Smooth muscle cell (in vitro differentiated cells): ENCODE results near the gene FBLN1. TPM values are rescaled to one million over a fixed set of nuclear protein-coding genes. Genes with fewer than 3 reads are reported as not detected.

Experiments
- DNase-seq: peaks from one replicate; lab custom pipeline; 2025; ENCODE audit not compliant: unreplicated experiment; lab: John Stamatoyannopoulos, UW
- H2AFZ ChIP-seq: fragments of 200-600 bp; sonication (generic); 2 replicates; pipeline ENCODE4 v1.6.0; 2016; ENCODE audit warnings: antibody characterized with exemption, low read depth, mild to moderate bottlenecking
- H3F3A ChIP-seq: fragments of 200-600 bp; sonication (generic); 2 replicates; pipeline ENCODE4 v1.6.0; 2017; ENCODE audit warnings: antibody characterized with exemption, low read depth
- H3K27ac ChIP-seq: fragments of 200-600 bp; sonication (generic); 2 replicates; pipeline ENCODE4 v1.5.1; 2016; ENCODE audit warnings: low read depth, mild to moderate bottlenecking
- H3K27me3 ChIP-seq: fragments of 200-600 bp; sonication (generic); 2 replicates; pipeline ENCODE4 v1.6.1; 2016; ENCODE audit warnings: low read depth, mild to moderate bottlenecking
- H3K36me3 ChIP-seq: fragments of 200-600 bp; sonication (generic); 2 replicates; pipeline ENCODE4 v1.5.1; 2016; ENCODE audit warnings: low read depth
- H3K4me1 ChIP-seq: fragments of 200-600 bp; sonication (generic); 2 replicates; pipeline ENCODE4 v1.5.1; 2016; ENCODE audit warnings: low read depth
- H3K4me2 ChIP-seq: fragments of 200-600 bp; sonication (generic); 2 replicates; pipeline ENCODE4 v1.6.0; 2016; ENCODE audit warnings: mild to moderate bottlenecking
- H3K4me3 ChIP-seq: fragments of 200-600 bp; sonication (generic); 2 replicates; pipeline ENCODE4 v1.5.1; 2016; ENCODE audit warnings: mild to moderate bottlenecking
- H3K79me2 ChIP-seq: fragments of 200-600 bp; sonication (generic); 2 replicates; pipeline ENCODE4 v1.6.0; 2016; ENCODE audit warnings: low read depth, mild to moderate bottlenecking
- H3K9ac ChIP-seq: fragments of 200-600 bp; sonication (generic); 2 replicates; pipeline ENCODE4 v1.6.0; 2016; ENCODE audit warnings: low read depth
- H3K9me3 ChIP-seq: fragments of 200-600 bp; sonication (generic); replicated peaks from 2 replicates; pipeline ENCODE4 v1.5.1; 2016; ENCODE audit warnings: low read depth
- H4K20me1 ChIP-seq: fragments of 200-600 bp; sonication (generic); 2 replicates; pipeline ENCODE4 v1.6.0; 2016; ENCODE audit warnings: low read depth
- WGBS: methylation state at CpG from one replicate; pipeline ENCODE4 v1.1.7; 2016; ENCODE audit warnings: low lambda C conversion rate; 5-methylcytosine and 5-hydroxymethylcytosine counted together
- polyA plus RNA-seq: library from polyadenylated mRNA; unstranded; fragments of >200 nt; fragmentation: Nextera tagmentation; extraction: Ambion mirVana; gene quantifications from 2 replicates; pipeline ENCODE4 v1.2.1, GENCODE V29; 2016
- total RNA-seq: library from RNA; depleted of rRNA; stranded (reverse); fragments of >200 nt; gene quantifications from 2 replicates; pipeline ENCODE4 v1.2.3, GENCODE V29; 2014
- TF ChIP-seq, protein P1 (sequence below): fragments of 200-600 bp; sonication (generic); IDR thresholded peaks from 2 replicates; pipeline ENCODE4 v1.5.1; 2017; ENCODE audit warnings: borderline replicate concordance, mild to moderate bottlenecking, antibody characterized with exemption; ENCODE audit not compliant: insufficient read depth, poor library complexity, severe bottlenecking

The FBLN1 gene, protein sequence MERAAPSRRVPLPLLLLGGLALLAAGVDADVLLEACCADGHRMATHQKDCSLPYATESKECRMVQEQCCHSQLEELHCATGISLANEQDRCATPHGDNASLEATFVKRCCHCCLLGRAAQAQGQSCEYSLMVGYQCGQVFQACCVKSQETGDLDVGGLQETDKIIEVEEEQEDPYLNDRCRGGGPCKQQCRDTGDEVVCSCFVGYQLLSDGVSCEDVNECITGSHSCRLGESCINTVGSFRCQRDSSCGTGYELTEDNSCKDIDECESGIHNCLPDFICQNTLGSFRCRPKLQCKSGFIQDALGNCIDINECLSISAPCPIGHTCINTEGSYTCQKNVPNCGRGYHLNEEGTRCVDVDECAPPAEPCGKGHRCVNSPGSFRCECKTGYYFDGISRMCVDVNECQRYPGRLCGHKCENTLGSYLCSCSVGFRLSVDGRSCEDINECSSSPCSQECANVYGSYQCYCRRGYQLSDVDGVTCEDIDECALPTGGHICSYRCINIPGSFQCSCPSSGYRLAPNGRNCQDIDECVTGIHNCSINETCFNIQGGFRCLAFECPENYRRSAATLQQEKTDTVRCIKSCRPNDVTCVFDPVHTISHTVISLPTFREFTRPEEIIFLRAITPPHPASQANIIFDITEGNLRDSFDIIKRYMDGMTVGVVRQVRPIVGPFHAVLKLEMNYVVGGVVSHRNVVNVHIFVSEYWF
- 86.4 and 90.9 TPM in 2 replicates for total RNA-seq
- polyA plus RNA-seq, result 288 and 296 TPM in 2 replicates

DNA sequence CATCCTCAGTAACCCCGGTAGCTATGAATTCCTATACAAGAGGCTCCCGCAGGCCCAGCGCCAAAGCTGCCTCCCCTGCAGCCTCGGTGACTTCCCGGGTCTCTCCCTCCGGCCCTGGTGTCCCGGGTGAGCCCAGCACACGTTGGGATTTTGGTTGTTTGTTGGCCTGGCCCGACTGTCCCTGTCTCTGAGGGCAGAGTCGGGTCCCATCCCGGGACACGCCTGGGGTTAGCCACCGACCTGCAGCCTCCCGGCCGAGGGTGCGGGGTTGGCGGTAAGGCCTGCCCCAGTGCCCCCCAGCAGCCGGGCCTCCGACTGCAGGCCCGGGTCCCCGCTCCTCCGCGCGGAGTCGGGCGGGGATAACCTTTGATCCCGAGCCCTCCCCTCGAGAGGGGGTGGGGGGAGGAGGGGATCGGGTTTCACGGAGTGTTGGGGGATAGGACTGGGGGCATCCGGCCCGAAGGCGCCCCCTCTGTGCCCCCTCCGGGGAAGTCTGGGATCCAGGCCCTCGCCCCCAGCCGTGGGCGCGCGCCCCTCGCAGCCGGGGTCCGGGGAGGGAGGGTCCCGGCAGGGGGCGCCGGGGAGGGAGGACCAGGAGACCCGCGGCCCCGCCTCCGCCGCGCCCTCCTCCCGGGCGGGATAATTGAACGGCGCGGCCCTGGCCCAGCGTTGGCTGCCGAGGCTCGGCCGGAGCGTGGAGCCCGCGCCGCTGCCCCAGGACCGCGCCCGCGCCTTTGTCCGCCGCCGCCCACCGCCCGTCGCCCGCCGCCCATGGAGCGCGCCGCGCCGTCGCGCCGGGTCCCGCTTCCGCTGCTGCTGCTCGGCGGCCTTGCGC, at the start of gene FBLN1:
FBLN1 (plus strand) TSS at position 669 of the 835 bp plus-strand sequence; CDS start at position 772, 103 bp downstream.
- H3K36me3 ChIP-seq, result no peaks in the 10 kb centered on the region
- peak within 1 kb of the TSS; percentile 67 for H3K4me3 ChIP-seq
- H3F3A ChIP-seq, result peaks cover 26% of the 10 kb centered on the region
- no peak for DNase-seq
- peak within 1 kb of the TSS; percentile 99 for H3K4me2 ChIP-seq
- peak within 1 kb of the TSS; percentile 66 for H3K9ac ChIP-seq
- H3K27ac ChIP-seq, result peak within 1 kb of the TSS; percentile 77
- no peaks in the 10 kb centered on the region for H3K9me3 ChIP-seq
- H2AFZ ChIP-seq, result peak within 1 kb of the TSS; percentile 96
- H3K4me1 ChIP-seq, result peaks cover 29% of the 10 kb centered on the region
- H4K20me1 ChIP-seq, result no peaks in the 10 kb centered on the region
- TF ChIP-seq, protein P1, sequence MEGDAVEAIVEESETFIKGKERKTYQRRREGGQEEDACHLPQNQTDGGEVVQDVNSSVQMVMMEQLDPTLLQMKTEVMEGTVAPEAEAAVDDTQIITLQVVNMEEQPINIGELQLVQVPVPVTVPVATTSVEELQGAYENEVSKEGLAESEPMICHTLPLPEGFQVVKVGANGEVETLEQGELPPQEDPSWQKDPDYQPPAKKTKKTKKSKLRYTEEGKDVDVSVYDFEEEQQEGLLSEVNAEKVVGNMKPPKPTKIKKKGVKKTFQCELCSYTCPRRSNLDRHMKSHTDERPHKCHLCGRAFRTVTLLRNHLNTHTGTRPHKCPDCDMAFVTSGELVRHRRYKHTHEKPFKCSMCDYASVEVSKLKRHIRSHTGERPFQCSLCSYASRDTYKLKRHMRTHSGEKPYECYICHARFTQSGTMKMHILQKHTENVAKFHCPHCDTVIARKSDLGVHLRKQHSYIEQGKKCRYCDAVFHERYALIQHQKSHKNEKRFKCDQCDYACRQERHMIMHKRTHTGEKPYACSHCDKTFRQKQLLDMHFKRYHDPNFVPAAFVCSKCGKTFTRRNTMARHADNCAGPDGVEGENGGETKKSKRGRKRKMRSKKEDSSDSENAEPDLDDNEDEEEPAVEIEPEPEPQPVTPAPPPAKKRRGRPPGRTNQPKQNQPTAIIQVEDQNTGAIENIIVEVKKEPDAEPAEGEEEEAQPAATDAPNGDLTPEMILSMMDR, result peak; percentile 38
- 2% methylated on average over 57 of the region's 89 CpGs for WGBS
- peaks cover 36% of the 10 kb centered on the region for H3K79me2 ChIP-seq
- no peaks in the 10 kb centered on the region for H3K27me3 ChIP-seq

GRCh38 chr22:45453764-45454163, 48.9 kb upstream of the FBLN1 start:
- H3K4me3 ChIP-seq, result no peak overlapping the region
- no peaks in the 10 kb centered on the region for H3K4me1 ChIP-seq
- H3K4me2 ChIP-seq, result no peak overlapping the region
- DNase-seq, result no peak
- H3K27me3 ChIP-seq, result no peaks in the 10 kb centered on the region
- TF ChIP-seq, protein P1, result no peak
- H3F3A ChIP-seq, result no peaks in the 10 kb centered on the region
- H4K20me1 ChIP-seq, result no peaks in the 10 kb centered on the region
- WGBS, result 100% methylated on average over 6 of the region's 6 CpGs
- no peaks in the 10 kb centered on the region for H3K9me3 ChIP-seq
- no peaks in the 10 kb centered on the region for H3K79me2 ChIP-seq
- no peak overlapping the region for H3K9ac ChIP-seq
- no peak overlapping the region for H3K27ac ChIP-seq
- no peaks in the 10 kb centered on the region for H3K36me3 ChIP-seq
- no peak overlapping the region for H2AFZ ChIP-seq

GRCh38 chr22:45454275-45454674, 48.4 kb upstream of the FBLN1 start:
- Histone ChIP-seq H4K20me1 (no peaks in the 10 kb centered on the region), H3K27ac (no peak overlapping the region), H3K4me3 (no peak overlapping the region), H3K9me3 (no peaks in the 10 kb centered on the region), H3K79me2 (no peaks in the 10 kb centered on the region), H3K36me3 (no peaks in the 10 kb centered on the region), H3K4me2 (no peak overlapping the region), H3K4me1 (no peaks in the 10 kb centered on the region), H2AFZ (no peak overlapping the region), H3K27me3 (no peaks in the 10 kb centered on the region), H3F3A (no peaks in the 10 kb centered on the region), H3K9ac (no peak overlapping the region)
- WGBS, result 63% methylated on average over 4 of the region's 4 CpGs
- no peak for DNase-seq
- TF ChIP-seq, protein P1, result no peak
